ENCODE measurements around the gene KPNA6. TPM values are rescaled to one million over a fixed set of nuclear protein-coding genes. Genes with fewer than 3 reads are reported as not detected.
"Not testable (repeated sequence)": the region's sequence is repeated elsewhere in the genome, so short reads cannot be mapped to it uniquely, and the experiment has no call there.

The KPNA6 gene
- total RNA-seq, 2 experiments from 2014 or later, result 19.5 to 36.3 TPM

DNA sequence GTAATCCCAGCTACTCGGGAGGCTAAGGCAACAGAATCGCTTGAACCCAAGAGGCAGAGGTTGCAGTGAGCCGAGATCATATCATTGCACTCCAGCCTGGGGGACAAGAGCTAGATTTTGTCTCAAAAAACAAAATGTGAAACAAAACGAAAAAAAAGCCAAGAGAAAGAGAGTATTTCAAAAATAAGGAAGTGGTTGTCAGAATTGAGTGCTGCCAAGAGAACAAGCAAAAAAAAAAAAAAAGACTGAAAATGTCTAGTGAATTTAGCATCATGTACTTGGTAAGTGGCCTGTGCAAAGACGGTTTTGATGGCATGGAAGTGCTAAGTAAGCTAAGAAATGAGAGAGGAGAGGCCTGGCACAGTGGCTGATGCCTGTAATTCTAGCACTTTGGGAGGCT, 14.3 kb downstream of the KPNA6 start:
- H3K4me1 ChIP-seq (ENCODE audit: insufficient read depth, low read length, poor library complexity, severe bottlenecking), result no peaks in the 10 kb centered on the region
- H3K9me3 ChIP-seq (ENCODE audit: low read length), result no peaks in the 10 kb centered on the region
- intact Hi-C loops (cut with micrococcal nuclease; ENCODE audit: unreplicated experiment), result no loop called here
- no peak overlapping the region for H3K27ac ChIP-seq (ENCODE audit: low read depth, low read length, poor library complexity, severe bottlenecking)
- TF ChIP-seq EZH2phosphoT487 (IDR thresholded peaks at IDR 0.05; ENCODE audit: borderline replicate concordance, low read depth, low read length), result no peak
- TF ChIP-seq, protein P1, sequence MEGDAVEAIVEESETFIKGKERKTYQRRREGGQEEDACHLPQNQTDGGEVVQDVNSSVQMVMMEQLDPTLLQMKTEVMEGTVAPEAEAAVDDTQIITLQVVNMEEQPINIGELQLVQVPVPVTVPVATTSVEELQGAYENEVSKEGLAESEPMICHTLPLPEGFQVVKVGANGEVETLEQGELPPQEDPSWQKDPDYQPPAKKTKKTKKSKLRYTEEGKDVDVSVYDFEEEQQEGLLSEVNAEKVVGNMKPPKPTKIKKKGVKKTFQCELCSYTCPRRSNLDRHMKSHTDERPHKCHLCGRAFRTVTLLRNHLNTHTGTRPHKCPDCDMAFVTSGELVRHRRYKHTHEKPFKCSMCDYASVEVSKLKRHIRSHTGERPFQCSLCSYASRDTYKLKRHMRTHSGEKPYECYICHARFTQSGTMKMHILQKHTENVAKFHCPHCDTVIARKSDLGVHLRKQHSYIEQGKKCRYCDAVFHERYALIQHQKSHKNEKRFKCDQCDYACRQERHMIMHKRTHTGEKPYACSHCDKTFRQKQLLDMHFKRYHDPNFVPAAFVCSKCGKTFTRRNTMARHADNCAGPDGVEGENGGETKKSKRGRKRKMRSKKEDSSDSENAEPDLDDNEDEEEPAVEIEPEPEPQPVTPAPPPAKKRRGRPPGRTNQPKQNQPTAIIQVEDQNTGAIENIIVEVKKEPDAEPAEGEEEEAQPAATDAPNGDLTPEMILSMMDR (conservative IDR thresholded peaks at IDR 0.05; ENCODE audit: low read length), result no peak
- H3K36me3 ChIP-seq (ENCODE audit: insufficient read depth, low read length), result peaks cover 11% of the 10 kb centered on the region
- H3K79me2 ChIP-seq (ENCODE audit: insufficient read depth, low read depth, low read length), result peaks cover 86% of the 10 kb centered on the region
- no peak for DNase-seq (ENCODE audit: low spot score)
- H3K4me2 ChIP-seq (ENCODE audit: low read length), result no peak overlapping the region
- POLR2A ChIA-PET, result interaction anchor here (1.3 kb wide), 1 partner anchor 37 kb away, joined by 4 read pairs; no protein-coding TSS in a partner anchor
- CTCF ChIA-PET (ENCODE audit: unreplicated experiment), result no interaction called here
- no TSS peak for BruUV-seq (replicated peaks)
- no peak overlapping the region for H3K4me3 ChIP-seq (ENCODE audit: low read depth, low read length, poor library complexity, severe bottlenecking)
- H4K20me1 ChIP-seq (ENCODE audit: insufficient read depth, low read length), result peaks cover 10% of the 10 kb centered on the region; the same call in 1 of the 2 replicates
- H3K9me2 ChIP-seq (ENCODE audit: insufficient read depth, low read length), result no peaks in the 10 kb centered on the region
- H2AFZ ChIP-seq (ENCODE audit: low read length), result no peak overlapping the region

DNA sequence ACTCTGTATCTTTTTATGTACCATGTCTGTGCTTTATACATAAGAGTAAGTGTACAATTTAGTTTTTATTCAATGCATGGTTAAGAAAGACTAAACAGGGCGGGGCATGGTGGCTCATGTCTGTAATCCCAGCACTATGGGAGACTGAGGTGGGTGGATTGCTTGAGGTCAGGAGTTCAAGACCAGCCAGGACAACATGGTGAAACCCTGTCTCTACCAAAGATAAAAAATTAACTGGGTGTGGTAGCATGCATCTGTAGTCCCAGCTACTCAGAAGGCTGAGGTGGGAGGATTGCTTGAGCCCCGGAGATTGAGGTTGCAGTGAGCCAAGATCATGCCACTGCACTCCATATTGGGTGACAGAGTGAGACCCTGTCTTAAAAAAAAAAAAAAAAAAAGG, 15.5 kb downstream of the KPNA6 start:
- intact Hi-C loops (cut with micrococcal nuclease; ENCODE audit: unreplicated experiment); BruUV-seq (replicated peaks); H3K27ac ChIP-seq (ENCODE audit: low read depth, low read length, poor library complexity, severe bottlenecking); H3K4me3 ChIP-seq (ENCODE audit: low read depth, low read length, poor library complexity, severe bottlenecking); H3K9me2 ChIP-seq (ENCODE audit: insufficient read depth, low read length); H3K4me1 ChIP-seq (ENCODE audit: insufficient read depth, low read length, poor library complexity, severe bottlenecking); H3K9me3 ChIP-seq (ENCODE audit: low read length); H4K20me1 ChIP-seq (ENCODE audit: insufficient read depth, low read length); H2AFZ ChIP-seq (ENCODE audit: low read length); DNase-seq (ENCODE audit: low spot score); CTCF ChIA-PET (ENCODE audit: unreplicated experiment); H3K4me2 ChIP-seq (ENCODE audit: low read length): not testable (repeated sequence)
- POLR2A ChIA-PET, result interaction anchor here (0.7 kb wide), 1 partner anchor 15 kb away, joined by 4 read pairs; no protein-coding TSS in a partner anchor
- Histone ChIP-seq H3K36me3 (ENCODE audit: insufficient read depth, low read length) (peaks cover 14% of the 10 kb centered on the region), H3K79me2 (ENCODE audit: insufficient read depth, low read depth, low read length) (peaks cover 87% of the 10 kb centered on the region)

DNA sequence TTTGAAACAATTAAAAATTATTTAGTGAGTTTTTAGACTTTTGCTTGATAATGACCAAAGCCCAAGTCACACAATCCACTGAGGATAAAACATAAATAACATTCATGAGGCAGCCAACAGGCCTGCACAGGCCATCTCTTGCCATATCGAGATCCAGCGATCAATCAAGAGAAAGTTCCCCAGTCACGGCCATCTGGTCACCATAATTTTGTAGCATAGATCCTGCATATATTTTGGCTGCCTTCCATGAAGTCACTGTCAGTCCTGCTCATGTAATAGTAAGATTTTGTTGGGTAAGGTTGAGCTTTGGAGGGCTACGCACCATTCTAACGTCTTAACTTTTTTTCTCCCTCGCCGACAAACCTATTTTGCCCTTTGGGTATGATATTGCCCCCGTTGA, 17.5 kb downstream of the KPNA6 start:
- CTCF ChIA-PET (ENCODE audit: unreplicated experiment), result no interaction called here
- Histone ChIP-seq H3K27ac (ENCODE audit: low read depth, low read length, poor library complexity, severe bottlenecking) (no peak overlapping the region), H3K9me2 (ENCODE audit: insufficient read depth, low read length) (no peaks in the 10 kb centered on the region), H3K36me3 (ENCODE audit: insufficient read depth, low read length) (peaks cover 29% of the 10 kb centered on the region), H2AFZ (ENCODE audit: low read length) (no peak overlapping the region), H3K4me3 (ENCODE audit: low read depth, low read length, poor library complexity, severe bottlenecking) (no peak overlapping the region), H3K4me2 (ENCODE audit: low read length) (no peak overlapping the region), H3K79me2 (ENCODE audit: insufficient read depth, low read depth, low read length) (peaks cover 87% of the 10 kb centered on the region), H3K9me3 (ENCODE audit: low read length) (no peaks in the 10 kb centered on the region), H3K4me1 (ENCODE audit: insufficient read depth, low read length, poor library complexity, severe bottlenecking) (peaks cover 7% of the 10 kb centered on the region), H4K20me1 (ENCODE audit: insufficient read depth, low read length) (peaks cover 10% of the 10 kb centered on the region)
- POLR2A ChIA-PET, result interaction anchor here (0.6 kb wide), 1 partner anchor 283 kb away, joined by 4 read pairs; no protein-coding TSS in a partner anchor
- DNase-seq (ENCODE audit: low spot score), result no peak
- TF ChIP-seq, protein P1 (conservative IDR thresholded peaks at IDR 0.05; ENCODE audit: low read length), result no peak
- TF ChIP-seq EZH2phosphoT487 (IDR thresholded peaks at IDR 0.05; ENCODE audit: borderline replicate concordance, low read depth, low read length), result no peak
- intact Hi-C loops (cut with micrococcal nuclease; ENCODE audit: unreplicated experiment), result no loop called here
- no TSS peak for BruUV-seq (replicated peaks)
